MG63 (cell line): ENCODE data around the gene TRPC4AP. TPM values are rescaled to one million over a fixed set of nuclear protein-coding genes. Genes with fewer than 3 reads are reported as not detected.

Experiments used
- DNase-seq: peaks from one replicate; pipeline ENCODE4 v3.0.0-alpha.2; 2020
- H3K27me3 ChIP-seq: fragments of 250-450 bp; sonication (Bioruptor Pico); 2 replicates; pipeline ENCODE4 v1.5.1; 2020; ENCODE audit warnings: mild to moderate bottlenecking, moderate library complexity
- H3K36me3 ChIP-seq: fragments of 250-450 bp; sonication (Bioruptor Pico); 2 replicates; pipeline ENCODE4 v1.5.1; 2020; ENCODE audit warnings: mild to moderate bottlenecking, moderate library complexity
- H3K4me3 ChIP-seq: fragments of 250-450 bp; sonication (Bioruptor Pico); 2 replicates; pipeline ENCODE4 v1.5.1; 2020; ENCODE audit warnings: mild to moderate bottlenecking, moderate library complexity
- H3K9me3 ChIP-seq: fragments of 250-450 bp; sonication (Bioruptor Pico); 2 replicates; pipeline ENCODE4 v1.5.1; 2020; ENCODE audit warnings: mild to moderate bottlenecking, moderate library complexity
- total RNA-seq: library from RNA; depleted of rRNA; stranded (reverse); fragments of >200 nt; shearing (Covaris generic); gene quantifications from 2 replicates; pipeline ENCODE4 v1.2.3, GENCODE V29; 2014; ENCODE audit warnings: low replicate concordance

Gene TRPC4AP
- total RNA-seq, 1 experiment from 2014 or later: 97.7 TPM

- H3K9me3 ChIP-seq: no peaks in the 10 kb centered on the region
- H3K36me3 ChIP-seq: peaks cover 79% of the 10 kb centered on the region
- no peaks in the 10 kb centered on the region for H3K27me3 ChIP-seq
- H3K4me3 ChIP-seq: no peak overlapping the region
- DNase-seq: no peak
These were observed 90.8 kb downstream of the TRPC4AP start for GRCh38 chr20:35001596-35002362.

- peaks cover 78% of the 10 kb centered on the region for H3K36me3 ChIP-seq
- no peaks in the 10 kb centered on the region for H3K27me3 ChIP-seq
- DNase-seq: no peak
These were observed 91.5 kb downstream of the TRPC4AP start for GRCh38 chr20:35000922-35001595.

DNA sequence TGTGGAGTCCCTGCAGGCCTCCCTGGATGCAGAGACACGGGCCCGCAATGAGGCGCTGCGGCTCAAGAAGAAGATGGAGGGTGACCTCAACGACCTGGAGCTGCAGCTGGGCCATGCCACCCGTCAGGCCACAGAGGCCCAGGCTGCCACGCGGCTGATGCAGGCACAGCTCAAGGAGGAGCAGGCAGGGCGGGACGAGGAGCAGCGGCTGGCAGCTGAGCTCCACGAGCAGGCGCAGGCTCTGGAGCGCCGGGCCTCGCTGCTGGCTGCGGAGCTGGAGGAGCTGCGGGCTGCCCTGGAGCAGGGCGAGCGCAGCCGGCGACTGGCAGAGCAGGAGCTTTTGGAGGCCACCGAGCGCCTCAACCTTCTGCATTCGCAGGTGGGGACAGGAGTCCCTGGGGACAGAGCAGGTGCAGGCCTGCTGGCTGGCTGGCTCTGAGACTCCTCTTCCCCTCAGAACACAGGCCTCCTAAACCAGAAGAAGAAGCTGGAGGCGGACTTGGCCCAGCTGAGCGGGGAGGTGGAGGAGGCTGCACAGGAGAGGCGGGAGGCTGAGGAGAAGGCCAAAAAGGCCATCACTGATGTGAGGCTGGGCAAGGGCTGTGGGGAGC lies 92.2 kb downstream of the TRPC4AP start:
- H3K9me3 ChIP-seq: no peaks in the 10 kb centered on the region
- H3K4me3 ChIP-seq: no peak overlapping the region
- no peaks in the 10 kb centered on the region for H3K27me3 ChIP-seq
- DNase-seq: no peak
- H3K36me3 ChIP-seq: peaks cover 78% of the 10 kb centered on the region

More at GRCh38 chr20:35000922-35001595, 91.5 kb downstream of the TRPC4AP start:
- Histone ChIP-seq H3K9me3 (no peaks in the 10 kb centered on the region), H3K4me3 (no peak overlapping the region)

DNA sequence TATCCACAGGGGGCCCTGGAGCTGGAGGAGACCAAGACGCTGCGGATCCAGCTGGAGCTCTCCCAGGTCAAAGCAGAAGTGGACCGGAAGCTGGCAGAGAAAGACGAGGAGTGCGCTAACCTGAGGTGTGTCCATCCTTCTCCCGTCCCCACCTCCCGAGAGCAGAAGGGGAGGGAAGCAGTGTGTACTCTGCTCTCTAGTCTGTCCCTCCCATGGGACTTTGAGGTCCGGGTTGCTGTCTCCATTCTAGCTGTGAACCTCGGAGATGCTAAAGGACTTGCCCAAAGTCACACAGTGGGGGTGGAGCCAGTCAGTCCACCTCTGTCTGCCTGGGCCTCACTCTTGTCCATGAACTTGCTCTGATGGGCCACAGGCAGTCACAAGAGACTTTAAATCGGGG lies 92.8 kb downstream of the TRPC4AP start:
- Histone ChIP-seq H3K4me3 (no peak overlapping the region), H3K36me3 (peaks cover 75% of the 10 kb centered on the region), H3K9me3 (no peaks in the 10 kb centered on the region), H3K27me3 (no peaks in the 10 kb centered on the region)
- DNase-seq: no peak

DNA sequence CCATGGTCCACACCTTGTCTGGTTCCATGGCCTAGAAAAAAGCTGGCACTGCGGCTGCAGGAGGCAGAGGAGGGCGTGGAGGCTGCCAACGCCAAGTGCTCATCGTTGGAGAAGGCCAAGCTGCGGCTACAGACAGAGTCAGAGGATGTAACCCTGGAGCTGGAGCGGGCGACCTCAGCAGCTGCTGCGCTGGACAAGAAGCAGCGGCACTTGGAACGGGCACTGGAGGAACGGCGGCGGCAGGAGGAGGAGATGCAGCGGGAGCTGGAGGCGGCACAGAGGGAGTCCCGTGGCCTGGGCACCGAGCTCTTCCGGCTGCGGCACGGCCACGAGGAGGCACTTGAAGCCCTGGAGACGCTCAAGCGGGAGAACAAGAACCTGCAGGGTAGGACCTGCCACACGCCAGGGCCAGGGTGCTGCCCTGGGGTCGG lies 93.6 kb downstream of the TRPC4AP start:
- no peaks in the 10 kb centered on the region for H3K9me3 ChIP-seq

DNA sequence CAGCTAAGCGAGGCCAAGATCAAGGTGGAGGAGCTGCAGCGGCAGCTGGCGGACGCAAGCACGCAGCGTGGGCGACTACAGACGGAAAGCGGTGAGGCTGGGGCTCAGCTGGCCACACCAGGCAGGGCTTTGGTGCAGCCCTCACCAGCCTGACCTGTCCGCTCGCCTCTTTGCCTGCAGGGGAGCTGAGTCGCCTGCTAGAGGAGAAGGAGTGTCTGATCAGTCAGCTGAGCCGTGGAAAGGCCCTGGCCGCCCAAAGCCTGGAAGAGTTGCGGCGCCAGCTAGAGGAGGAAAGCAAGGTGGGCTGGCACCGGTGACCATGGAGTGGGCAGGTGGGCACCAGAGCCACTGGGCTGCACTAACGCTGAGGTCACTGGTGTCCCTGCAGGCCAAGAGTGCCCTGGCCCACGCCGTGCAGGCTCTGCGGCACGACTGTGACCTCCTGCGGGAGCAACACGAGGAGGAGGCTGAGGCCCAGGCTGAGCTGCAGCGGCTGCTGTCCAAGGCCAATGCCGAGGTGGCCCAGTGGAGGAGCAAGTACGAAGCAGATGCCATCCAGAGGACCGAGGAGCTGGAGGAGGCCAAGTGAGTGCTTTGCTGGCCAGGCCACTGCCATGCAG lies 94.2 kb downstream of the TRPC4AP start:
- Histone ChIP-seq H3K36me3 (peaks cover 70% of the 10 kb centered on the region), H3K9me3 (no peaks in the 10 kb centered on the region), H3K4me3 (no peak overlapping the region), H3K27me3 (no peaks in the 10 kb centered on the region)
- no peak for DNase-seq

More for the DNA sequence above, 93.6 kb downstream of the TRPC4AP start:
- peaks cover 70% of the 10 kb centered on the region for H3K36me3 ChIP-seq
- no peak for DNase-seq
- no peaks in the 10 kb centered on the region for H3K27me3 ChIP-seq
- no peak overlapping the region for H3K4me3 ChIP-seq

DNA sequence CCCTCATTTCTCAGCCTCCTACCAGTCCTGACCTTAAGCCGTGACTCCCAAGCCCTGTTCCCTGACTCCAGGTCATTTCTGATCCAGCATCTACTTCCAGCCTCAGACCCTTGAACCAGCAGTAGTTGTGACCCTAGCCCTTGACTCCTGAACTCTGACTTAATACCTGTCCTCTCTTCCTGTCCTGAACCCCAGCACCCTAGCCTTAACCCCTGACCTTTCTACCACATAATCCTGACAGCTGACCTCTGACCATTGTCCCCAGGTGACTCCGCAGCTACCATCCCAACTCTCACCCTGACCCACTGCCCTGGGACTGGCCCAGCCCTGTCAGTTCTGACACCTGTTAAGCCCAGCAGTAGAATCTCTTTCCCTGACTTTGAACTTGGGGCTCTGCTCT lies 94.8 kb downstream of the TRPC4AP start:
- no peak overlapping the region for H3K4me3 ChIP-seq
- no peak for DNase-seq
- H3K27me3 ChIP-seq: no peaks in the 10 kb centered on the region
- peaks cover 68% of the 10 kb centered on the region for H3K36me3 ChIP-seq
- H3K9me3 ChIP-seq: no peaks in the 10 kb centered on the region

DNA sequence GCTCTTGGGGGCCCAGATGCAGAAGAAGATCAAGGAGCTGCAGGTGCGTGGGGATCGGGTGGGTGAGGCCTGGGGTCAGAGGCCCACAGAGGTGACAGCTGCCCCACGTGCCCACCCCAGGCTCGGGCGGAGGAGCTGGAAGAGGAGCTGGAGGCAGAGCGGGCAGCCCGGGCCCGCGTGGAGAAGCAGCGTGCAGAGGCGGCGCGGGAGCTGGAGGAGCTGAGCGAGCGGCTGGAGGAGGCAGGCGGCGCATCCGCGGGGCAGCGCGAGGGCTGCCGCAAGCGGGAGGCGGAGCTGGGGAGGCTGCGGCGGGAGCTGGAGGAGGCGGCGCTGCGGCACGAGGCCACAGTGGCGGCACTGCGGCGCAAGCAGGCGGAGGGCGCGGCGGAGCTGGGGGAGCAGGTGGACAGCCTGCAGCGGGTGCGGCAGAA lies 95.5 kb downstream of the TRPC4AP start:
- peaks cover 62% of the 10 kb centered on the region for H3K36me3 ChIP-seq
- no peaks in the 10 kb centered on the region for H3K27me3 ChIP-seq

DNA sequence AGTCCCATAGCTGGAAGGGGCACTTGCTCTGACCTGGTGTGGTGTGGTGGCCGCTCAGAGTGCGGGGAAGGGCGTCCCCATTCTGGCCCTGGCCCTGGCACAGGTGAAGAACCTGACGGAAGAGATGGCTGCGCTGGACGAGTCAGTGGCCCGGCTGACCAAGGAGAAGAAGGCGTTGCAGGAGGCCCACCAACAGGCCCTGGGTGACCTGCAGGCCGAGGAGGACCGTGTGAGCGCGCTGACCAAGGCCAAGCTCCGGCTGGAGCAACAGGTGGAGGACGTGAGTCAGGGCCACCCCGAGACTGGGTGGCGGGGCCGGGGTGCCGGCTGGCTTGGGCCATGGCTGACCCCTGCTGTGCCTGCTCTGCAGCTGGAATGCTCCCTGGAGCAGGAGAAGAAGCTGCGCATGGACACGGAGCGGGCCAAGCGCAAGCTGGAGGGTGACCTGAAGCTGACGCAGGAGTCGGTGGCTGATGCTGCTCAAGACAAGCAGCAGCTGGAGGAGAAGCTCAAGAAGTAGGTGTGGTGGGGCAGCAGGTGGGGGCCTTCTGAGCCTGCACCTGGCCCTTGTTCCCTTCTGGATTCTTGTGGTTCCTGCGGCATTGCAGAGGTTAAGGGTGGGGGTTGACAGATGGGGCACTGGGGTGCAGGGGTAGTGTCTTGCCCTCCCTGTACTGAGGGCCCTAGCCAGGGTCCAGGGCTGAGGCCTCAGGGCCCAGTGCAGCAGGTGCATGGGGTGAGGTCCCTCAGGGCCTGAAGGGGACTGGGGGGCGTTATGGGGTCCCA lies 96.2 kb downstream of the TRPC4AP start:
- H3K36me3 ChIP-seq: peaks cover 55% of the 10 kb centered on the region
- DNase-seq: no peak
- H3K4me3 ChIP-seq: no peak overlapping the region
- H3K27me3 ChIP-seq: no peaks in the 10 kb centered on the region
- no peaks in the 10 kb centered on the region for H3K9me3 ChIP-seq

More for the DNA sequence above, 95.5 kb downstream of the TRPC4AP start:
- H3K9me3 ChIP-seq: no peaks in the 10 kb centered on the region
- H3K4me3 ChIP-seq: no peak overlapping the region
- DNase-seq: no peak

DNA sequence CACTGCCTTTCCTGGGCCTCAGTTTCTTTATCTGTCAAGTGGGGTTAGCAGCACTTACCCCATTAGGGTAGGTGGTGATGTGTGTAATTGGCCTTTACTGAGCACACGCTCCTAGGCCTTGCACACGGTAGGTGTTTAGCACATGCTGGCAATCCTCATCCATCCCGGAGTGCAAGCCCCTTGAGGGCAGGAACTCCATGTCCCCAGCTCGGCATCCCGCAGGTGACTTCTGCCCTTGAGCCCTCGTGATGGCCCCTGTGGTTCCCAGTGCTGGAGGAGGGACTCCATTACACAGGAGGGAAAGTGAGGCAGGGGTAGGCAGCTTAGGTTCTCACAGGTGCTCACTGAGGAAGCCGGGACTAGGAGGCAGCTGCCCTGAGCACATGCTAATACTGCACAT lies 96.9 kb downstream of the TRPC4AP start:
- Histone ChIP-seq H3K27me3 (no peaks in the 10 kb centered on the region), H3K4me3 (no peak overlapping the region), H3K9me3 (no peaks in the 10 kb centered on the region), H3K36me3 (peaks cover 53% of the 10 kb centered on the region)
- DNase-seq: no peak

- Histone ChIP-seq H3K9me3 (no peaks in the 10 kb centered on the region), H3K4me3 (no peak overlapping the region), H3K36me3 (peaks cover 50% of the 10 kb centered on the region), H3K27me3 (no peaks in the 10 kb centered on the region)
- DNase-seq: no peak
These were observed 97.4 kb downstream of the TRPC4AP start for GRCh38 chr20:34995192-34995591.

- no peak overlapping the region for H3K4me3 ChIP-seq
- H3K9me3 ChIP-seq: no peaks in the 10 kb centered on the region
- H3K27me3 ChIP-seq: no peaks in the 10 kb centered on the region
- peaks cover 47% of the 10 kb centered on the region for H3K36me3 ChIP-seq
- no peak for DNase-seq
These were observed 98.0 kb downstream of the TRPC4AP start for GRCh38 chr20:34994509-34995131.

- H3K27me3 ChIP-seq: no peaks in the 10 kb centered on the region
- no peak overlapping the region for H3K4me3 ChIP-seq
- H3K36me3 ChIP-seq: peaks cover 43% of the 10 kb centered on the region
- DNase-seq: no peak
- no peaks in the 10 kb centered on the region for H3K9me3 ChIP-seq
These were observed 98.6 kb downstream of the TRPC4AP start for GRCh38 chr20:34993941-34994508.

DNA sequence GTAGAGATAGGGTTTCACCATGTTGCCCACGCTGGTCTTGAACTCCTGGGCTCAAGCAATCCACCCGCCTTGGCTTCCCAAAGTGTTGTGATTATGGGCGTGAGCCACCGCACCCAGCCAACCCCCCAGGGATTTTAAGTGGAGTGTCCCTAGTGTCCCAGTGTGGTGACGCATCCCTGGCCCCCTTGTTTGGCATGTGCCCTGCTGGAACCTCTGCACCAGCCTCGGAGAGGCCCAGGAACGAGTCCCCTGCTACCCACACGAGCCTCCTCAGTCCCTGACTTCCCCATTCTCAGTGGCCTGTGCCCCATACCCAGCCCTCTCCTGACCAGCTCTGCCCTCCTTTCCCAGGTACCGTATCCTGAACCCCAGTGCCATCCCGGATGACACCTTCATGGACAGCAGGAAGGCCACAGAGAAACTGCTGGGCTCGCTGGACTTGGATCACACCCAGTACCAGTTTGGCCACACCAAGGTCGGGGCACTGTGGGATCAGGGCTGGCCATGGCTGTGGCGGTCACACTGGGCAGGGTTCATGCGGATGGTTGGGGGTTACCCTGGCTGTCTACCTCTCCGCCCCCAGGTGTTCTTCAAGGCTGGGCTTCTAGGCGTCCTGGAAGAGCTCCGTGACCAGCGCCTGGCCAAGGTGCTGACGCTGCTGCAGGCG lies 99.7 kb downstream of the TRPC4AP start:
- DNase-seq: no peak
- no peaks in the 10 kb centered on the region for H3K9me3 ChIP-seq
- peaks cover 33% of the 10 kb centered on the region for H3K36me3 ChIP-seq
- H3K27me3 ChIP-seq: no peaks in the 10 kb centered on the region
- no peak overlapping the region for H3K4me3 ChIP-seq

GRCh38 chr20:34990661-34991214 lies 101.9 kb downstream of the TRPC4AP start:
- no peaks in the 10 kb centered on the region for H3K27me3 ChIP-seq
- no peak for DNase-seq
- H3K36me3 ChIP-seq: peaks cover 20% of the 10 kb centered on the region
- H3K9me3 ChIP-seq: no peaks in the 10 kb centered on the region
- no peak overlapping the region for H3K4me3 ChIP-seq
